OCI-M1 (cell line): ENCODE data around the gene IL6R.

Experiments
- DNase-seq: peaks from one replicate; lab custom pipeline; 2025; lab: John Stamatoyannopoulos, UW

The IL6R gene

GRCh38 chr1:154453574-154454352 is 48.6 kb downstream of the IL6R start:
- no peak for DNase-seq

GRCh38 chr1:154454386-154455120 is 49.4 kb downstream of the IL6R start:
- no peak for DNase-seq

GRCh38 chr1:154456631-154457030 is 51.5 kb downstream of the IL6R start:
- DNase-seq = no peak

- DNase-seq = no peak
These were observed 53.9 kb downstream of the IL6R start for GRCh38 chr1:154459080-154459479.

GRCh38 chr1:154460695-154461260 is 55.6 kb downstream of the IL6R start:
- DNase-seq = no peak

- peak; percentile 49 for DNase-seq
These were observed 58.4 kb downstream of the IL6R start for GRCh38 chr1:154463512-154463990.

GRCh38 chr1:154465621-154466195 is 60.6 kb downstream of the IL6R start:
- DNase-seq = no peak

GRCh38 chr1:154466206-154466605 is 61.1 kb downstream of the IL6R start:
- DNase-seq = no peak

- peak; percentile 57 for DNase-seq
These were observed 61.8 kb downstream of the IL6R start for GRCh38 chr1:154466921-154467417.

- no peak for DNase-seq
These were observed 62.4 kb downstream of the IL6R start for GRCh38 chr1:154467434-154468102.

GRCh38 chr1:154468535-154469250 is 63.5 kb downstream of the IL6R start:
- no peak for DNase-seq

- no peak for DNase-seq
These were observed 64.9 kb downstream of the IL6R start for GRCh38 chr1:154469844-154470560.

- DNase-seq = no peak
These were observed 66.2 kb downstream of the IL6R start for GRCh38 chr1:154471304-154471703.

- peak; percentile 44 for DNase-seq
These were observed 69.7 kb downstream of the IL6R start for GRCh38 chr1:154474802-154475201.

GRCh38 chr1:154476791-154477190 is 71.6 kb downstream of the IL6R start:
- no peak for DNase-seq

GRCh38 chr1:154478013-154478412 is 72.9 kb downstream of the IL6R start:
- DNase-seq = no peak

GRCh38 chr1:154478639-154479038 is 73.5 kb downstream of the IL6R start:
- DNase-seq = peak; percentile 85

- DNase-seq = peak; percentile 96
These were observed 74.8 kb downstream of the IL6R start for GRCh38 chr1:154479764-154480421.

GRCh38 chr1:154481053-154481452 is 75.9 kb downstream of the IL6R start:
- peak; percentile 29 for DNase-seq
